Kidney (tissue), 14 donors: ENCODE measurements around the gene CYP8B1. TPM values are rescaled to one million over a fixed set of nuclear protein-coding genes. Genes with fewer than 3 reads are reported as not detected.

Source experiments
- DNase-seq, 5 donors: peaks; one replicate each; pipeline ENCODE4 v3.0.0-alpha.2; 2013 to 2020
- FAIRE-seq: peaks from 2 replicates; lab custom pipeline; 2012; peaks lifted over from hg19 to GRCh38; lab: Jason Lieb, UNC
- H3K27ac ChIP-seq, 2 donors: one replicate each; pipeline ENCODE4 v1.7.0; 2013; ENCODE audit warnings: low read depth in 2 of 2, low read length in 2 of 2, inconsistent platforms in 1 of 2
- H3K27me3 ChIP-seq: one replicate; pipeline ENCODE4 v1.7.1; 2013; ENCODE audit warnings: low read length, inconsistent platforms; ENCODE audit not compliant: control insufficient read depth, insufficient read depth
- H3K36me3 ChIP-seq, 3 donors: one replicate each; pipeline versions ENCODE4 v1.7.0 to v1.7.1; 2013; ENCODE audit warnings: low read length in 3 of 3, control low read depth in 1 of 3, inconsistent platforms in 1 of 3; ENCODE audit not compliant: insufficient read depth in 3 of 3, control insufficient read depth in 2 of 3
- H3K4me1 ChIP-seq, 3 donors: one replicate each; pipeline versions ENCODE4 v1.7.0 to v1.7.1; 2013; ENCODE audit warnings: low read length in 3 of 3, inconsistent platforms in 1 of 3, low read depth in 1 of 3; ENCODE audit not compliant: control insufficient read depth in 2 of 3, insufficient read depth in 2 of 3
- H3K4me3 ChIP-seq, 3 donors: one replicate each; pipeline versions ENCODE4 v1.7.0 to v1.8.1; 2013; ENCODE audit warnings: low read length in 3 of 3, control low read depth in 1 of 3, inconsistent platforms in 1 of 3
- H3K9ac ChIP-seq, 3 donors: one replicate each; pipeline versions ENCODE4 v1.7.0 to v1.7.1; 2013; ENCODE audit warnings: low read length in 3 of 3, control low read depth in 1 of 3, inconsistent platforms in 1 of 3
- H3K9me3 ChIP-seq, 3 donors: one replicate each; pipeline versions ENCODE4 v1.7.0 to v1.7.1; 2013; ENCODE audit warnings: low read length in 3 of 3, control low read depth in 1 of 3, inconsistent platforms in 1 of 3; ENCODE audit not compliant: control insufficient read depth in 2 of 3, insufficient read depth in 1 of 3
- CTCF ChIP-seq: IDR thresholded peaks from 3 replicates; pipeline ENCODE4 v1.5.1; 2012; ENCODE audit warnings: mild to moderate bottlenecking, moderate library complexity, borderline replicate concordance; ENCODE audit not compliant: insufficient read depth; ENCODE audit errors: extremely low read depth
- intact Hi-C: fragments of 100-400 bp; cut with DNase I; formaldehyde crosslinking; loops from one replicate; pipeline ENCODE4 v1.11.1; 2022
- polyA plus RNA-seq: library from polyadenylated mRNA; stranded (reverse); fragments of 350-450 nt; fragmentation: Illumina TruSeq; extraction: RNeasy Lipid Tissue Mini Kit (QIAGEN cat#74804); gene quantifications from one replicate; pipeline ENCODE4 v1.2.3, GENCODE V29; 2014; ENCODE audit warnings: low read depth, low replicate concordance; ENCODE audit not compliant: insufficient read depth
- total RNA-seq: library from RNA; stranded (reverse); fragmentation: NEBNext Ultra II Directional; extraction: Animal tissue kit (Norgen Biotek cat#: 25700); gene quantifications from one replicate; pipeline ENCODE4 v1.2.1, GENCODE V29; 2021
- donor health status: control.
- donor health status: control.
- donor health status: control.
- donor health status: control.
- donor health status: control.
- donor health status: DM: yes; HTN: yes; CAD: no.
- donor health status: Normal renal cell carcinoma (clear cell type).

The CYP8B1 gene
- total and polyA plus RNA-seq, 2 donors from 2014 or later, result 4.3 to 10.4 TPM

- H3K9ac ChIP-seq, result no peak overlapping the region
- no peak overlapping the region for H3K27ac ChIP-seq
- DNase-seq, result peak in 4 of 5 donors; percentile 41 to 60 (median 50)
- H3K9me3 ChIP-seq, result no peaks in the 10 kb centered on the region
- H3K4me1 ChIP-seq, result peaks cover 0 to 2% (median 0%) of the 10 kb centered on the region in 3 donors
- no peaks in the 10 kb centered on the region for H3K27me3 ChIP-seq
- TF ChIP-seq CTCF, result no peak
- intact Hi-C loops, result no loop called here
- no peaks in the 10 kb centered on the region for H3K36me3 ChIP-seq
- FAIRE-seq, result no peak
- no peak overlapping the region for H3K4me3 ChIP-seq
Measured at GRCh38 chr3:42853739-42854302, 21.9 kb downstream of the CYP8B1 start.

- no peak overlapping the region for H3K9ac ChIP-seq
- H3K36me3 ChIP-seq, result no peaks in the 10 kb centered on the region
- H3K27me3 ChIP-seq, result no peaks in the 10 kb centered on the region
- H3K9me3 ChIP-seq, result no peaks in the 10 kb centered on the region
- FAIRE-seq, result no peak
- no peak overlapping the region for H3K27ac ChIP-seq
- peaks cover 0 to 2% (median 0%) of the 10 kb centered on the region in 3 donors for H3K4me1 ChIP-seq
- H3K4me3 ChIP-seq, result no peak overlapping the region
- intact Hi-C loops, result no loop called here
- TF ChIP-seq CTCF, result no peak
- DNase-seq, result peak in 1 of 5 donors; percentile 8
Measured at GRCh38 chr3:42853056-42853455, 22.6 kb downstream of the CYP8B1 start.

- DNase-seq, result peak in 2 of 5 donors; percentile 28 to 46
- no peak for TF ChIP-seq CTCF
- peaks cover 0 to 2% (median 0%) of the 10 kb centered on the region in 3 donors for H3K4me1 ChIP-seq
- intact Hi-C loops, result no loop called here
- no peak overlapping the region for H3K4me3 ChIP-seq
- no peaks in the 10 kb centered on the region for H3K36me3 ChIP-seq
- no peaks in the 10 kb centered on the region for H3K9me3 ChIP-seq
- no peak for FAIRE-seq
- H3K27me3 ChIP-seq, result no peaks in the 10 kb centered on the region
- H3K9ac ChIP-seq, result no peak overlapping the region
- H3K27ac ChIP-seq, result peak overlapping the region in 1 of 2 donors; percentile 70
Measured at GRCh38 chr3:42852441-42852840, 23.2 kb downstream of the CYP8B1 start.
